ENCODE results near the gene CASP8.

- TF ChIP-seq EP300 (IDR thresholded peaks at IDR 0.05) (no peak), POLR2AphosphoS5 (IDR thresholded peaks at IDR 0.05) (no peak), POLR2A (IDR thresholded peaks at IDR 0.05) (no peak)
These were observed 44.4 kb upstream of the CASP8 start for GRCh38 chr2:201215963-201216362.

Measured in sigmoid colon (tissue), 4 donors.